GM21423 (cell line): ENCODE data around the gene IL1RN.
A peak's percentile ranks its signal among the peaks of the same experiment; 100 is the strongest.

Source experiments
- ATAC-seq: cut with Tn5 transposase; IDR thresholded peaks from one replicate; pipeline ENCODE4 v1.9.1; 2021; ENCODE audit warnings: mild to moderate bottlenecking, moderate library complexity; ENCODE audit not compliant: unreplicated experiment

Gene IL1RN

GRCh38 chr2:113103277-113103676, 24.1 kb upstream of the IL1RN start:
- no peak for ATAC-seq

GRCh38 chr2:113104054-113104611, 23.3 kb upstream of the IL1RN start:
- ATAC-seq: no peak

- ATAC-seq: no peak
Measured at GRCh38 chr2:113105047-113105785, 22.2 kb upstream of the IL1RN start.

GRCh38 chr2:113111121-113111520, 16.3 kb upstream of the IL1RN start:
- ATAC-seq: no peak

- ATAC-seq: no peak
Measured at GRCh38 chr2:113111823-113112287, 15.5 kb upstream of the IL1RN start.

GRCh38 chr2:113112441-113112840, 15.0 kb upstream of the IL1RN start:
- ATAC-seq: no peak

GRCh38 chr2:113112871-113113270, 14.5 kb upstream of the IL1RN start:
- ATAC-seq: no peak

- no peak for ATAC-seq
Measured at GRCh38 chr2:113113807-113114206, 13.6 kb upstream of the IL1RN start.

GRCh38 chr2:113114224-113114945, 13.0 kb upstream of the IL1RN start:
- no peak for ATAC-seq

GRCh38 chr2:113114996-113115395, 12.4 kb upstream of the IL1RN start:
- ATAC-seq: no peak

GRCh38 chr2:113116100-113116958, 11.1 kb upstream of the IL1RN start:
- ATAC-seq: peak; percentile 54

- no peak for ATAC-seq
Measured at GRCh38 chr2:113117541-113118262, 9.7 kb upstream of the IL1RN start.

- no peak for ATAC-seq
Measured at GRCh38 chr2:113118263-113118657, 9.1 kb upstream of the IL1RN start.

- no peak for ATAC-seq
Measured at GRCh38 chr2:113119111-113119510, 8.3 kb upstream of the IL1RN start.

- ATAC-seq: no peak
Measured at GRCh38 chr2:113120861-113121260, 6.5 kb upstream of the IL1RN start.

- no peak for ATAC-seq
Measured at GRCh38 chr2:113122364-113122763, 5.0 kb upstream of the IL1RN start.

GRCh38 chr2:113123726-113124125, 3.7 kb upstream of the IL1RN start:
- no peak for ATAC-seq

- peak; percentile 63 for ATAC-seq
Measured at GRCh38 chr2:113124181-113124961, 3.0 kb upstream of the IL1RN start.

- ATAC-seq: no peak
Measured at GRCh38 chr2:113124984-113125855, 2.2 kb upstream of the IL1RN start.
